Skeletal muscle cell (primary cell): ENCODE measurements around the gene GDF9.
"Not testable (repeated sequence)": the region's sequence is repeated elsewhere in the genome, so short reads cannot be mapped to it uniquely, and the experiment has no call there.

Experiments used
- DNase-seq: peaks from one replicate; pipeline ENCODE4 v3.0.0-alpha.2; 2010; ENCODE audit warnings: low read depth
- H3K4me3 ChIP-seq: 2 replicates; pipeline ENCODE4 v1.5.1; 2011; ENCODE audit warnings: low read depth, mild to moderate bottlenecking, control low read depth, low read length, moderate library complexity

Gene GDF9

DNA sequence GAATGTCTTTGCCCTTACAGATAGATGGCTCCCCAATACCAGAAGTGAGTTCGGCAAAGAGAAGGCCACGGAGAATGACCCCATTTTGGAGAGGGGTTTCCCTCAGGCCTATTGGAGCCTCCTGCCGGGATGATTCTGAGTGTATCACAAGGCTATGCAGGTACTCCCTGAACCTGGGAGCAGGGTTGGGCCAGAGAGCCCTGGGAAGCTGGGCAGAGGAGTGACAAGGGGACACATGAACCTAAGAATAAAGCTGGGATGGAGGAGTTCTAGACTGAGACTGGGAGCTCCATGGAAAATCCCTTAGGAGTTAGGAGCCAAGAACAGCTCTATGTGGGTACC lies 7.6 kb upstream of the GDF9 start:
- no peak overlapping the region for H3K4me3 ChIP-seq
- no peak for DNase-seq

DNA sequence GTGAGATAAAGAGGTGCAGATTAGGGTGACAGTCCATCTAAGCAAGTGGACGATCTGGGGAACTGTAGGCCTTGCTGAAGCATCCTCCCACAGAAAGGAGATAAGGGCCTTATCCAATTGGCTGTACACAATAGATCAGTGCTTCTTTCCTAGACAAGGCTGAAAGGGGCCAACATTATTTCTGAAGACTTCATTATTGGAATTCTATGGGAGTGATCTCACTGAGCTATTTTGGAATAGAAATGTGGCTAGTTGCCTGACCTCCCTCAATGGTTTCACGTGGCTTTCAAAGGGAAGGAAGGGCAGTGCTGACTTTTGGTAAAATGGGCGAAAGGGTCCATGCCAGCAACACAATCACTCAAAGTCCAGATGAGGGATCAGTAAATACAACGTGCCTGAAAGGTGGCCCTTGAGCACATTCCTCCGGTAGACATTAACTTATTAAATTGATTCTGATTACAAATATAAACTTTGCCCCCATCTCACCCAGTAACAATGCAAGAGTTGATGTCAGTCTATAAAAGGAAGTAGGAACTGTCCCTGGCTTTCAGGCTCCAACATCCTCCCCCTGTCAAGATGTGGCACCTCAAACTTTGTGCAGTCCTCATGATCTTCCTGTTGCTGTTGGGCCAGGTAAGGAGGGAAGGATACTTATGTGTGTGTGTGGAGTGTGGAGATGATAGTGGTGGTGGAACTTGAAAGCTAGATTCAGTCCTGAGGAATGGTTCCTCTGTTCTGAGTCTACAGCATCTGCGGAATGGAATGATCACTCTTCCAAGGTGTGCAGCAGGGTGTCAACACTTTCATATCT lies 7.1 kb upstream of the GDF9 start, which contains the start of gene LEAP2:
Gene LEAP2, plus strand, starts transcription at position 550 of the 811 bp plus-strand sequence. Its CDS starts 27 bp downstream, at position 577.
- no peak within 1 kb of the TSS for H3K4me3 ChIP-seq
- DNase-seq, result no peak

DNA sequence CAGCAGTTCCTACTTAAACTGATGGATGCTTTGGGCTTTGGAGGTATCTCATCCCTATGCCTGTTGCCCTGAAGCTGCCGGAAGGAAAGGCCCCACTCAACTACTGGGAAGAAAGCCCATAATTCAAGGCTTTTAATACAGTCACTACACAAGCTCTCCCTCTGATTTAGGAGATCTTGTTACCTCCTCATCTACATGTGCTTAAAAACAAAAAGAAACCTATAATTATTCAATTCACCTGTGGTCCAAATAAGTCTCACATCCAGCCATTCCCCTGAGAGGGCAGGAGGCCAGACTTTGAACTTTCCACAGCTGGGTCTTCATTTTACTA lies 6.5 kb upstream of the GDF9 start:
- no peak for DNase-seq
- no peak overlapping the region for H3K4me3 ChIP-seq

DNA sequence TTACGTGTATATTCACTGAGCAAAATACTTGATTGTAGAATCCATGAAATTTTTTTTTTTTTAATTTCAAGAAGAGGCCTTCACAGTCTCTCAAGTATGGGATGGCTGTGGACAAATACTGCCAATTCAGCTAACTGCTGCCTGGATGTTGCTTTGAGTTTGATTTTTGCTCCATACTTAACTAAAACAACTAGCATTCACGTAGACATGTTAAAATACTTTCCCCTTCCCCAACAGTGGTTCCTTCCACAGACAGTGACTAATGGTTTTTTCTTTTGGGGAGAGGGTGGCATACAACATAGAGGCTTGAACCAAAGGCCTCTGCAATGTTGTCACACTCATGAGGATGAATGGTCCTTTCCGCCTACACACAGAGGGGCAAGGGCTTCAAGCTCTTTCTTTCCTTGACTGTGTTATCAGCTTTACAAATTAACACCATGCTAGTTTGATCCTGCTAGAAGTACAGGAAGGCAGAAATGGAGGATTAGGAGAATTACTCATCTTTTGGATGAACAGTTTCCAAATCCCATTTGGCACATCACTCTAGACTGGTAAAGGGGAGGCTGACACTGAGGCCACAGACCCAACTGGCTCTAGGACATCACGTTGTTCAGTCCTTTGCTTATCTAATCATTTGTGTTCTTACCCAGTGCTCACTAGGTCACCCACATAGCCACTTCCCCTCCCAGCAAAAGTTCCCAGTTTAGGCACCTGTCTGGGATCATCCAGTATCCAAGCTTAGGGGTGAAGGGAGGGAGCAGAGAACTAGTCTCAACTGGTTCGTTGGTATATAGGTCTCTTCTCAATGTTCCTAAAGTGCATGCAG lies 5.4 kb upstream of the GDF9 start:
- no peak for DNase-seq

DNA sequence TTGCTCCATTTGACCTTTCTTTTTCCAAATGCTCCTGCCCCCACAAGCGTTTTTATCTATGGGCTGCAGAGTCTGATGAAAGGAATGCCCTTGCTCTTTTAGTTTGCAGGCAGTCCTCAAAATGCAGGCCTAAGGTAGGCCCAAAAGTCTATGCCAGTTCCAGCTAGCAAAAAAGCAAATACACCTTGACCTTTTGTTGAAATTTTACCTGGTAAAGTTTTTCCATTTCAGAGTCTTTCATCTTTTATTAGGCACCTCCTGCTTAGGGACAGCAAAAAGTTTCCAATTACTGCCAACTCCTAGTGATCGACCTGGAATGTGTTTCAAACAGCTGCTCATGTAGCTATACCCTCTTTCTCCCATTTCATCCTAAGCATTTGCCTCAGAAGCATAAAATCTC lies 4.5 kb upstream of the GDF9 start:
- H3K4me3 ChIP-seq, result no peak overlapping the region
- DNase-seq, result no peak

More for the DNA sequence above, 5.4 kb upstream of the GDF9 start:
- H3K4me3 ChIP-seq, result no peak overlapping the region

DNA sequence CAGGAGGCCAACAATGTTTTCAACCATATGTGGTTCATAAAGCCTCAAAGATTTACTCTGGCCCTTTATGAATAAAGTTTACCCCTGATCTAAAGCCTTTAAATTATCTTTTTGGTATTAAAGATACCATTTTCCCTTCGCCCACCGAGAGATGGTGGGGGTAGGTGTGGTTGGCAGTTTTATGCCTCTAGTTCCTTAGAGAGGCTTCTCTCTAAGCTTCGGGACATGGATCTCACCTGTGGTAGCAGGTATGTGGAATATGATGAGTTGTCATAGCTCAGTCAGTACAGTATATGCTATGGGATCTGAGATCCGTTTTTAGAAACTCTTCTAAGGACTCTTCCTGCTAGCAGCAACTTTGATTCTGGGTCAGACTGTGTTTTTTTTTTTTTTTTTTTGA lies 2.5 kb upstream of the GDF9 start:
- no peak overlapping the region for H3K4me3 ChIP-seq
- no peak for DNase-seq

DNA sequence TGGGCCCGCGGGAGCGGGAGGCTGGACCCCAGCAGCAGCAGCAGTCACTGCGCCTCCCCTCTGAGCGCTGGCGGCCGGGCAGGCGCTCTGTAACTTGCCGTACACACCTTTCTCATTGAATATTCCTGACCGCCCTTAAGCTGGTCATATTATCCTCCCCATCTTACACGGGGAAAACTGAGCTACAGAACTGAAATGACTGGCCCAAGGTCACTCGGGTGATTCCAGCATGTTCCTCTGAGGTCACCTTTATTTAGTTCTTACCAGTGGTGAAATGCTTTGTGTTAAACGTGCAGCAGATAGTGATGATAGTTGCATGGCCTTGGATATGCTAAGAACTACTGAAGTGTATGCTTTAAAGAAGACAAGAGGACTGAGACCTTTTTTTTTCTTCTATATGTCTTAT lies 780 bp upstream of the GDF9 start:
- H3K4me3 ChIP-seq, result peak overlapping the region; percentile 78

DNA sequence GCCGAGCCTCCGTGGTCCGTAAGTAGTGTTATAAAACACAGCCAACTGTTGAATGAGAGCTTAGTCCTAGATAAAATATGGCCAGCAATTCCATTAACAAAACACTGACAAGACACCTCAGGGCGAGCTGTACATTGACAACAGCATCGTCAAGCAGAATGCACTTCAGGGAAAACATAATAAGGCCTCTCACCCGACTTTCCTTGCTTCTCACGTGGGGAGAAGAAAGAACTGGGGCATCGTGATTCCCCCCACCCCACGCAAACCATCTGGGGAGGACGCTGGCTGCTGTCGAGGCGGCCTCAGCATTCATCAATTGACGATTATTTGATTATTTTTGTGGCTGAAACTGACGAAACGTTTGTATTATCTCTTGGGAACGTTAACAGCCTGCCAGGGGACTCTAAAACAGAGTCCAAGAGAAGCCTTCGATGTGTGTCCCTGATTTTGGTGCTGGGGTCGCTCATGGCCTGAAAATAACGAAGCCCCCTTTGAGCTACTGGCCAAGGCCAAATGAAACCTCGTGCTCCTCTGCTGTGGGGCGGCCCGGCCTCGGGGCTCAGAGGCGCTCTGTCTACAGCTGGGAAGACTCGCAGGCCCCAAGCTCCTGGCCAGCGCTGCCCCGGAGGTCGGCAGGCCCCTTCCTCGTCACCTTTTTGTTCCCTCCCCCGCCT lies 464 bp downstream of the GDF9 start:
- no peak for DNase-seq
- peak overlapping the region; percentile 78 for H3K4me3 ChIP-seq

More for the DNA sequence above, 780 bp upstream of the GDF9 start:
- DNase-seq, result no peak

DNA sequence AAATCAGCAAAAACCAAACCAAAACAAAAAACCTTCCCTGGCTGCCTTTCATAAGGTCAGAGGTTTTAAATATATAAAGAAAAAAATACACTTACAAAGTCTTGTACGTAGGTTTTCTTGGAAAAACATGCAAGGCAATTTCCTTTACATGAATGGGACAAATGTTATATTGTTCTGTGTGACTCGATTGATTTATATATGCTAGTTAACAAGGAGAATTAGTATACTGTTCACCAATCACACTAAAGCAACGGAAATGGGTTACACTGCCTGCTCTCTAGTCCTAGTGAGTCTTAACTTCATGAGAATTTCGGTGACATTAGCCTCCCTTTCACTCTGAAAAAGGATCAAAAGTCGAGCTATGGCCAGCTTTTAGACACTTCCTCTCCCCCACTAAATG lies 5.5 kb downstream of the GDF9 start:
- no peak overlapping the region for H3K4me3 ChIP-seq
- DNase-seq, result no peak

DNA sequence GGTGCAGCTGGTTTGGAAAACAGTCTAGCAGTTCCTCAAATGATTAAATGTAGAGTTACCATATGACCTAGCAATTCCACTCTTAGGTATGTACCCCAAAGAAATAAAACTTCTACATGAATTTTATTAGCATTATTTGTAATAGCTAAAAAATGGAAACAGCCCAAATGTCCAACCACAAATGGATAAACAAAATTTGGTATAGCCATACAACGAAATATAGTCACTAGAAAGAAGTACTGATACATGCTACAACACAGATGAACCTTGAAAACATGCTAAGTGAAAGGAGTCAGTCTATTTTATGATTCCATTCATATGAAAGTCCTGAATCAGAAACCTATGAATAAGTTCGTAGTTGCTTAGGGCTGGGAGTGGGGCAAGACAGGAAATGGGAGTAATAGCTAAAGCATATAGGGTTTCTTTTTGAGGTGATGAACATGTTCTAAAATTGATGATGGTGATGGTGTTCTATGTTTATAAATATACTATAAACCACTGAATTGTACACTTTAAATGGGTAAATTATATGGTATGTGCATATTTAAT lies 6.3 kb downstream of the GDF9 start:
- H3K4me3 ChIP-seq, result no peak overlapping the region
- no peak for DNase-seq

DNA sequence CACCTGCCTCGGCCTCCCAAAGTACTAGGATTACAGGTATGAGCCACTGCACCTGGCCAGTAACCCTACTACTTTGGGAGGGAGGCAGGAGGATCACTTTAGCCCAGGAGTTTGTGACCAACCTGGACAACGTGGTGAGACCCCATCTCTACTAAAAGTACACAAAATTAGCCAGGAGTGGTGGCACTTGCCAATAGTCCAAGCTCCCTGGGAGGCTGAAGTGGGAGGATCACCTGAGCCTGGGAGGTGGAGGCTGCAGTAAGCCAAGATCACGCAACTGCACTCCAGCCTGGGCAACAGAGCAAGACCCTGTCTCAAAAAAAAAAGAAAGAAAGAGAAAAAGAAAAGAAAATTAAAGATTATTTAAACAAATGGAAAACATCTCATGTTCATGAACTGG lies 10.3 kb downstream of the GDF9 start:
- no peak for DNase-seq
- no peak overlapping the region for H3K4me3 ChIP-seq

DNA sequence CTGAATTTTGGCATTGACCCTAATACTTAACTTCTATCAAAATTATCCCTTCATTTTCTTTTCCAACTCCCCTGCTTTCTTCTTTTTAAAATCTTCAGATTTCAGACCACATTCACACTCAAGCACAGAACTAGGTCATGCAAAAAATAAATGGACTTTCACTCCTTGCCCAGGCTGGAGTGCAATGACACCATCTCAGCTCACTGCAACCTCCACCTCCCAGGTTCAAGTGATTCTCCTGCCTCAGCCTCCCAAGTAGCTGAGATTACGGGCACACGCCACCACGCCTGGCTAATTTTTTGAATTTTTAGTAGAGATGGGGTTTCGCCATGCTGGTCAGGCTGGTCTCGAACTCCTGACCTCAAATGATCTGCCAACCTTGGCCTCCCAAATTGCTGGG lies 11.3 kb downstream of the GDF9 start:
- DNase-seq, H3K4me3 ChIP-seq: not testable (repeated sequence)

DNA sequence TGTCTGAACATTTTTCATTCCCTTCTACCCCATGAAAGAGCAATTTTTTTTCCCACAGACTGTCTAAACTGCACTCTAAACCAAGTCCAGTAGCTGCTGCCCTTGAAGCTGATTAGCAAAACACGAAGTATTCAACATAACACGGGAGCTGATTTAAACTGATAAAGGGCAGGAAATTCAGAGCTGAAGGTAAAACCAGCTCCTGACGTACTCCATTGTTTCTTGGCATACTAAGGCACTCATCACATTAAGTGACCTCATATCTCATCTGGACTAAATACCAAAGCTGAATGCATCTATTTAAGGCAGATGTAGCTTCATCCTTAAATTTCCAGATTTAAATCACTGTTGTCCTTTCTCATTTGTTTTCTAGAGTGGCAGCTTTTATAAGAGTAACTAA lies 12.0 kb downstream of the GDF9 start:
- no peak for DNase-seq
- no peak overlapping the region for H3K4me3 ChIP-seq

DNA sequence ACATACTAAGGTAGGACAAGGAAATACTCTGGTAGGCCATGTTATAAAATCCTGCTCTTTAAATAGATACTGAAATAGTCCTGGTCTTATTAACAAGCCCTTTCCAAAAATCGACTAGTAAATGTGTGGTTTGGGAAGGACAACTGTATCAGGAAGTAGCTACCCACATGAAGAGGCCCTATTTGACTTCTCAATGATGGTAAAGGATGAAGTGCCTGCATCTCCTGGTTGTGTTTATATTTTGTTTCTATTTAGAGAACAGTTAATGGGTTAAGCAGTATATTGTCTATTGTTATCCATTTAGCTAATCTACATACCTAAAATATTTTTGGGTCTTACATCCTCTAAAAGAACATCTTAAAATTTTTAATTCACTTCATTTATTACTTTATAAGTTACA lies 12.5 kb downstream of the GDF9 start:
- no peak overlapping the region for H3K4me3 ChIP-seq
- DNase-seq, result no peak

DNA sequence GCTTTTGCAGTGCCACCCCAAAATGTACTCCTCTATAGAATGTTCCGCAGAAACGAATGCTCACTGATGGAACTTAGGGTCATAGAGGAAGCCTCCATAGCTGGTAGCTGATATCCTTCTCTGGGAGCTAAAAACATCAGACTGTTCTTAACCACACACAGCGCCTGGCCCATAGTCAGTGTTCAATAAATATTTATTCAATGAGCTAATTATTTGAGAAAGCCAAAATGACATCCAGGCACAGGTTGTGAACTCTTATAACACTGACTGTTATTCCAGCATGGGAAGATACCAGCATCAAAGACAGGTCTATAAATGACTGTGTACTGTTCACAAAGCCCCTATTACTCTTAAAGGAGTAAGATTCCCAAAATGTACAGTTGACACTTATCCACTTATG lies 12.9 kb downstream of the GDF9 start:
- DNase-seq, result no peak
- H3K4me3 ChIP-seq, result no peak overlapping the region

DNA sequence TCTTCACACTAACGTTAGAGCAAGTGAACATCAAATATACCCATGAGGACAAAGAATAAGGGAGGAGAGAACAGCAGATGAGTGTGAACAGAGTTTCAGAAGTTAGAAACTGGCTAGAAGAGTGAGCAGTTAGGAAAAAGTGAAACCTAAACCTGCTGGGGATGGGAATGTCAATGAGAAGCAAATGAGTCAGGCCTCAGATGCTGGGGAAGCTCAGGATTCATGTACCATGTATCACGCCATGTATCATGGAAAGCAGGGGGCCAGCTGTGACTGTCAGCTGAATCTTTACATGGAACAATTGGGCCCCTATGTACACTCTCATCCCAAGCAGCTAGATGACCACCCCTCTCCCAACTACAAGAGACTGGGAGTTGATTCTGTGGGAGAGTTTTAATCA lies 16.2 kb downstream of the GDF9 start:
- peak; percentile 30 for DNase-seq
- H3K4me3 ChIP-seq, result no peak overlapping the region

DNA sequence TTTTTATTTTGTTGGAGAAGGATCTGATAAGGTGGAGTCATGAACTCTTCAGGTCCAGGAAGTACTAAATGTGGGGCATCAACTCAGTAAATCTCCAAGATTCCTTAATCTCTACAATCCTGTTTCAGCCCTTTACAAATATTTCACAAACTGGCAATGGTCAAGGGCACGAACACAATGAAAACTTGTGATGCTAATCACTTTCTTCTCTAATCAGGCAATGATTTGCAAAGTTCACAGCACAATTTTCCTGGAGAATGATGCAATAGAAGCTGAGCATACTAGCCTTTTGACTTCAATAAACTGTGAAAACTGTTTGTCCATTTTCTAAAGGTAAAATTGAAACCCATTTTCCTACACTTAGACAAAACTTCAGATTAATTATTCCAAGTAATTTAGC lies 16.9 kb downstream of the GDF9 start:
- no peak for DNase-seq
- no peak overlapping the region for H3K4me3 ChIP-seq

DNA sequence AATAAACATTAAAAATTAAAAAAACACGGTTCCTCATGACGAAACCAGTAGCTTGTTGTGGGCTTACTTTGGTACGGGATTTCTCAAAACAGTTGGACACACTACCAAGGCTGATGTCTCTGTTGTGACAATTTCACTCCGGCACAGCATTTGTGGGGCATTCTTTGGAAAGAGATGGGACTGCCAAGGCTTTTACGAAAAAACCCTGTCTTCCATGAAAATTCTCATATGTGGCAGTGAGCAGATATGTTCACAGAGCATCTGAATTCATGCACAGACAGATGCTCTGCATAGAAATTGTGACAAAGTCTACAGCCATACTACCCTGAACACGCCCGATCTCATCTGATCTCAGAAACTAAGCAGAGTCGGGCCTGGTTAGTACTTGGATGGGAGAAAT lies 18.0 kb downstream of the GDF9 start:
- no peak for DNase-seq

DNA sequence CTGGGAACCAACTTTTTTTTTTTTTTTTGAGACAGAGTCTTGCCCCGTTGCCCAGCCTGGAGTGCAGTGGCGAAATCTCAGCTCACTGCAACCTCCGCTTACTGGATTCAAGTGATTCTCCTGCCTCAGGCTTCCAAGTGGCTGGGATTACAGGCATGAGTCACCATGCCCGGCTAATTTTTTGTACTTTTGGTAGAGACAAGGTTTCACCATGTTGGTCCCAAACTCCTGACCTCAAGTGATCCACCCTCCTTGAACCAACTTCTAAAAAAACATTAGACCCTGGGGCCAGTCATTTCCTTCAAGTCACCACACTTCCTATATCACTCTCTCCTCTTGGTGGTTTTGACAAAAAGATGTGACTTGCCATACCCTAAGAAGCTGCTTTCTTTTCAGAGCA lies 25.0 kb downstream of the GDF9 start:
- no peak overlapping the region for H3K4me3 ChIP-seq
- no peak for DNase-seq

More for the DNA sequence above, 18.0 kb downstream of the GDF9 start:
- no peak overlapping the region for H3K4me3 ChIP-seq

DNA sequence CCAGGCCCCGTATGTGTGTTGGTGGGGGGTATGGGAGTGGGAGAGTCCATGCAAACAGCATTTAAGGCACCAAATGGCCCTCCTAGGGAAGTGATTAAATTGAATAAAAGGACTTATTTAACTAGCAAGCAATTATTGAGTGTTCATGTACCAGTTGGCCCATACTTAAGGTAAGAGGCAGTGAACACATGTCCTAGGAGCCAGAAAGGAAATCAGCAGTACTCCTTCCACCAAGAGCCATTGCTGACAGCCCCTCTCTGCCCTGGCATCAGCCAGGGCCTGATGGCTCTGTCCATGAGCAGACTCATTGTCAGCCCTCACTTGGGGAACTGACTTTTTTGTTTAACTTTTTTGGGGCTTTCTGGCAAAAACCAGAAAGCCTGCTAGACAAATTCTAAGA lies 25.4 kb downstream of the GDF9 start:
- no peak overlapping the region for H3K4me3 ChIP-seq
- DNase-seq, result no peak
